CD14-positive monocyte (primary cell): ENCODE measurements around the gene IL1F10. TPM values are rescaled to one million over a fixed set of nuclear protein-coding genes. Genes with fewer than 3 reads are reported as not detected.
A peak's percentile ranks its signal among the peaks of the same experiment; 100 is the strongest.

Experiments
- DNase-seq, 3 donors: peaks; one replicate each; pipeline ENCODE4 v3.0.0-alpha.2; 2011 to 2022
- H2AFZ ChIP-seq: 2 replicates; pipeline ENCODE4 v1.6.0; 2012; ENCODE audit warnings: mild to moderate bottlenecking, low read depth, low read length, inconsistent platforms; ENCODE audit not compliant: insufficient read depth, poor library complexity, severe bottlenecking
- H3K27ac ChIP-seq, 2 donors: 1 replicate in 1 of 2; 2 replicates in 1 of 2; pipeline ENCODE4 v1.5.1; 2012 to 2013; ENCODE audit warnings: low read length in 2 of 2, control low read depth in 1 of 2, inconsistent platforms in 1 of 2, low read depth in 1 of 2, mild to moderate bottlenecking in 1 of 2
- H3K27me3 ChIP-seq, 2 donors: one replicate each; pipeline versions ENCODE4 v1.6.0 to v1.6.1; 2011 to 2013; ENCODE audit warnings: low read length in 2 of 2; ENCODE audit not compliant: control insufficient read depth in 2 of 2, insufficient read depth in 2 of 2
- H3K36me3 ChIP-seq, 2 donors: replicated peaks in 1 of 2; 1 replicate in 1 of 2; 2 replicates in 1 of 2; pipeline versions ENCODE4 v1.5.1 to v1.6.1; 2012 to 2013; ENCODE audit warnings: low read length in 2 of 2, control low read depth in 1 of 2, inconsistent platforms in 1 of 2, mild to moderate bottlenecking in 1 of 2; ENCODE audit not compliant: insufficient read depth in 2 of 2, control insufficient read depth in 1 of 2
- H3K4me1 ChIP-seq, 2 donors: 1 replicate in 1 of 2; 2 replicates in 1 of 2; pipeline versions ENCODE4 v1.5.1 to v1.6.1; 2012 to 2013; ENCODE audit warnings: low read length in 2 of 2, control low read depth in 1 of 2, inconsistent platforms in 1 of 2, mild to moderate bottlenecking in 1 of 2, moderate library complexity in 1 of 2; ENCODE audit not compliant: insufficient read depth in 2 of 2, control insufficient read depth in 1 of 2
- H3K4me2 ChIP-seq: replicated peaks from 2 replicates; pipeline ENCODE3; 2012; ENCODE audit warnings: low read length, moderate library complexity, mild to moderate bottlenecking; ENCODE audit not compliant: poor library complexity, severe bottlenecking; ENCODE audit errors: extremely low read depth
- H3K4me3 ChIP-seq, 3 experiments: fragments of 200-600 bp in 1 of 3; sonication (generic) in 1 of 3; replicated peaks in 1 of 3; 1 replicate in 2 of 3; 2 replicates in 1 of 3; pipeline ENCODE4 v1.5.1; 2011 to 2013; ENCODE audit warnings: low read length in 3 of 3, mild to moderate bottlenecking in 3 of 3, control low read depth in 2 of 3, low read depth in 2 of 3, inconsistent platforms in 1 of 3, moderate library complexity in 1 of 3
- H3K79me2 ChIP-seq: 2 replicates; pipeline ENCODE4 v1.6.0; 2012; ENCODE audit warnings: mild to moderate bottlenecking, control low read depth, inconsistent platforms, low read length, moderate library complexity; ENCODE audit not compliant: insufficient read depth
- H3K9ac ChIP-seq: 2 replicates; pipeline ENCODE4 v1.6.0; 2017; ENCODE audit warnings: low read length, mild to moderate bottlenecking; ENCODE audit not compliant: insufficient read depth, poor library complexity, severe bottlenecking
- H3K9me3 ChIP-seq, 2 donors: replicated peaks in 1 of 2; 1 replicate in 1 of 2; 2 replicates in 1 of 2; pipeline versions ENCODE4 v1.5.1 to v1.6.1; 2012 to 2013; ENCODE audit warnings: low read length in 2 of 2, control low read depth in 1 of 2; ENCODE audit not compliant: control insufficient read depth in 1 of 2, insufficient read depth in 1 of 2
- H4K20me1 ChIP-seq: 2 replicates; pipeline ENCODE4 v1.6.0; 2012; ENCODE audit warnings: mild to moderate bottlenecking, low read length, control low read depth, moderate library complexity; ENCODE audit not compliant: insufficient read depth
- H3K27ac Mint-ChIP-seq, 7 donors: one replicate each; pipeline ENCODE4 v1.8.0; 2020; ENCODE audit warnings: mild to moderate bottlenecking in 7 of 7, mixed read lengths in 7 of 7, moderate library complexity in 6 of 7, inconsistent platforms in 2 of 7
- H3K27me3 Mint-ChIP-seq, 3 donors: one replicate each; pipeline ENCODE4 v1.8.0; 2021 to 2022; ENCODE audit warnings: low read depth in 3 of 3, mild to moderate bottlenecking in 3 of 3, mixed read lengths in 3 of 3, moderate library complexity in 3 of 3, inconsistent platforms in 1 of 3
- H3K36me3 Mint-ChIP-seq, 2 donors: one replicate each; pipeline ENCODE4 v1.8.0; 2020; ENCODE audit warnings: mixed read lengths in 2 of 2, inconsistent platforms in 1 of 2, mild to moderate bottlenecking in 1 of 2
- H3K4me1 Mint-ChIP-seq: one replicate; pipeline ENCODE4 v1.8.0; 2020; ENCODE audit warnings: mild to moderate bottlenecking, mixed read lengths
- H3K4me3 Mint-ChIP-seq, 2 donors: one replicate each; pipeline ENCODE4 v1.8.0; 2020; ENCODE audit warnings: mild to moderate bottlenecking in 2 of 2, mixed read lengths in 2 of 2, moderate library complexity in 1 of 2
- H3K9me3 Mint-ChIP-seq, 7 donors: one replicate each; pipeline ENCODE4 v1.8.0; 2020 to 2022; ENCODE audit warnings: mixed read lengths in 7 of 7, mild to moderate bottlenecking in 6 of 7, moderate library complexity in 6 of 7, inconsistent platforms in 2 of 7
- WGBS: methylation state at CpG from one replicate; pipeline ENCODE4 v1.1.5; 2013; ENCODE audit warnings: missing lambda C conversion rate; ENCODE audit not compliant: insufficient coverage; 5-methylcytosine and 5-hydroxymethylcytosine counted together
- intact Hi-C, 2 donors: fragments of 100-400 bp; cut with micrococcal nuclease; formaldehyde crosslinking; loops; one replicate each; pipeline versions ENCODE4 v1.15.0 to v1.15.1; 2023
- polyA plus RNA-seq, 3 donors: library from polyadenylated mRNA; depleted of rRNA in 1 of 3; unstranded in 2 of 3; stranded (reverse) in 1 of 3; fragments of 300-500 nt in 2 of 3; fragments of >200 nt in 1 of 3; fragmentation: Illumina TruSeq in 2 of 3; gene quantifications; 1 replicate in 2 of 3; 2 replicates in 1 of 3; pipeline ENCODE4 v1.2.3, GENCODE V29; 2012 to 2021
- TF ChIP-seq, protein P1 (sequence below): fragments of 200-600 bp; IDR thresholded peaks from one replicate; pipeline ENCODE4 v1.8.0; 2022; ENCODE audit warnings: antibody characterized with exemption, mild to moderate bottlenecking

Gene IL1F10
- polyA plus RNA-seq, 3 donors = not detected

DNA sequence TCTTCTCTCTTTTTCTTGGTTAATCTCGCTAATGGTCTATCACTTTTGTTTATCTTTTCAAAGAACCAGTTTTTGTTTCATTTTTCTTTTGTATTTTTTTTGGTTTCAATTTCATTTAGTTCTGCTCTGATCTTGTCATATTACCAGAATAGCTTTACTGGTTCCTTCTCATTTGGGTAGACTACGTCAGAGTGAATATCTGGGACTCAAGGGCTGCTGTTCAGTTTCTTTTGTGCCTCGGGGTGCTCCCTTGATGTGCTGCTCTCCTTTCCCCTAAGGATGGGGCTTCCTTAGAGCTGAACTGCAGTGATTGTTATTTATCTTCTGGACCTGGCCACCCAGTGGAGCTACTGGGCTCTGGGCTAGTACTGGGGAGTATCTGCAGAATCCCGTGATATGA, 30.3 kb downstream of the IL1F10 start:
- peak overlapping the region in 1 of 2 donors; percentile 18 for H3K4me3 Mint-ChIP-seq
- peaks cover 3 to 9% (median 3%) of the 10 kb centered on the region in 3 donors for H3K27me3 Mint-ChIP-seq
- H3K4me1 Mint-ChIP-seq = peaks cover 15% of the 10 kb centered on the region
- WGBS = 90% methylated on average over 2 of the region's 4 CpGs
- no peaks in the 10 kb centered on the region for H4K20me1 ChIP-seq
- peak overlapping the region in 1 of 2 donors; percentile 31 for H3K27ac ChIP-seq
- peak overlapping the region in 5 of 7 donors; percentile 5 to 79 (median 40) for H3K27ac Mint-ChIP-seq
- H3K4me1 ChIP-seq = peaks cover 0 to 11% of the 10 kb centered on the region in 2 donors
- peaks cover 3 to 6% of the 10 kb centered on the region in 2 donors for H3K9me3 ChIP-seq
- no peak overlapping the region for H3K4me2 ChIP-seq
- no peaks in the 10 kb centered on the region for H3K27me3 ChIP-seq
- H3K4me3 ChIP-seq = no peak overlapping the region
- no peaks in the 10 kb centered on the region for H3K79me2 ChIP-seq
- no peaks in the 10 kb centered on the region for H3K36me3 Mint-ChIP-seq
- intact Hi-C loops = no loop called here
- H3K9ac ChIP-seq = no peak overlapping the region
- TF ChIP-seq, protein P1, sequence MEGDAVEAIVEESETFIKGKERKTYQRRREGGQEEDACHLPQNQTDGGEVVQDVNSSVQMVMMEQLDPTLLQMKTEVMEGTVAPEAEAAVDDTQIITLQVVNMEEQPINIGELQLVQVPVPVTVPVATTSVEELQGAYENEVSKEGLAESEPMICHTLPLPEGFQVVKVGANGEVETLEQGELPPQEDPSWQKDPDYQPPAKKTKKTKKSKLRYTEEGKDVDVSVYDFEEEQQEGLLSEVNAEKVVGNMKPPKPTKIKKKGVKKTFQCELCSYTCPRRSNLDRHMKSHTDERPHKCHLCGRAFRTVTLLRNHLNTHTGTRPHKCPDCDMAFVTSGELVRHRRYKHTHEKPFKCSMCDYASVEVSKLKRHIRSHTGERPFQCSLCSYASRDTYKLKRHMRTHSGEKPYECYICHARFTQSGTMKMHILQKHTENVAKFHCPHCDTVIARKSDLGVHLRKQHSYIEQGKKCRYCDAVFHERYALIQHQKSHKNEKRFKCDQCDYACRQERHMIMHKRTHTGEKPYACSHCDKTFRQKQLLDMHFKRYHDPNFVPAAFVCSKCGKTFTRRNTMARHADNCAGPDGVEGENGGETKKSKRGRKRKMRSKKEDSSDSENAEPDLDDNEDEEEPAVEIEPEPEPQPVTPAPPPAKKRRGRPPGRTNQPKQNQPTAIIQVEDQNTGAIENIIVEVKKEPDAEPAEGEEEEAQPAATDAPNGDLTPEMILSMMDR = no peak
- DNase-seq = no peak
- peaks cover 13 to 32% (median 19%) of the 10 kb centered on the region in 7 donors for H3K9me3 Mint-ChIP-seq
- H2AFZ ChIP-seq = no peak overlapping the region
- H3K36me3 ChIP-seq = no peaks in the 10 kb centered on the region

- 98% methylated on average over 5 of the region's 6 CpGs for WGBS
- Histone ChIP-seq H3K79me2 (no peaks in the 10 kb centered on the region), H3K27ac (peak overlapping the region in 1 of 2 donors; percentile 31), H3K36me3 (no peaks in the 10 kb centered on the region), H2AFZ (no peak overlapping the region), H3K9ac (no peak overlapping the region), H3K4me1 (peaks cover 0 to 11% of the 10 kb centered on the region in 2 donors), H3K9me3 (peaks cover 3 to 6% of the 10 kb centered on the region in 2 donors), H3K27me3 (no peaks in the 10 kb centered on the region), H3K4me2 (no peak overlapping the region), H4K20me1 (no peaks in the 10 kb centered on the region), H3K4me3 (no peak overlapping the region)
- DNase-seq = no peak
- Mint-ChIP-seq H3K9me3 (peaks cover 13 to 32% (median 19%) of the 10 kb centered on the region in 7 donors), H3K4me1 (peaks cover 15% of the 10 kb centered on the region), H3K27ac (peak overlapping the region in 2 of 7 donors; percentile 40 to 79), H3K27me3 (peaks cover 2 to 7% (median 3%) of the 10 kb centered on the region in 3 donors), H3K4me3 (no peak overlapping the region), H3K36me3 (no peaks in the 10 kb centered on the region)
- intact Hi-C loops = no loop called here
- TF ChIP-seq, protein P1 = no peak
Observed at GRCh38 chr2:113098532-113098931, 30.8 kb downstream of the IL1F10 start.
